Measurements from ENCODE around the gene CYP20A1.

- no peak for TF ChIP-seq CTCF (IDR thresholded peaks at IDR 0.05; ENCODE audit: insufficient read depth, low read length, poor library complexity, severe bottlenecking)
- no peak for TF ChIP-seq EZH2phosphoT487 (conservative IDR thresholded peaks at IDR 0.05; ENCODE audit: low read length)
These were observed 88.7 kb downstream of the CYP20A1 start for GRCh38 chr2:203327582-203327900.

Measured in SU-DHL-6 (cell line).